Dedifferentiated amniotic fluid mesenchymal stem cell (primary cell): ENCODE results near the gene AKNA.

Experiments
- DNase-seq: peaks from one replicate; pipeline ENCODE4 v3.0.0-alpha.2; 2016; ENCODE audit errors: extremely low spot score

The AKNA gene

DNA sequence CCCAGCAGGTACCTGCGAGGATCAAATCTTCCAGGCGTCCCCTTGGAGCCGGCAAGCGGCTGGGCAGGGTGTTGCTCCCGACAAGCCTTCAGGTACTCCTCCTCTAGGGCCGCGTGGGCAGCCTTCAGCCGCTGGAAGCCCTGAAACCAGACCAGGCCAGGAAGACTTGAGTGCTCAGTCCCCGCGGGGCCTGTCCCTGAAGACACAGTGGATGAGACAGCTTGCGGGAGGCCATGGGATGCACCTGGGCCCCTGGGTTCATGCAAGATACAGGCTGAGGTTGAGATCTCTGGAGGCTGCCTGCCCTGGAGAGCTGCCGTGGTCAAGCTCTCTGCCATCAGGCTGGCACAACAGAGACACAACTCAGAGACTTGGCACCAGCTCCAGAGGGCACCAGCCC is 25.4 kb downstream of the AKNA start:
- no peak for DNase-seq

DNA sequence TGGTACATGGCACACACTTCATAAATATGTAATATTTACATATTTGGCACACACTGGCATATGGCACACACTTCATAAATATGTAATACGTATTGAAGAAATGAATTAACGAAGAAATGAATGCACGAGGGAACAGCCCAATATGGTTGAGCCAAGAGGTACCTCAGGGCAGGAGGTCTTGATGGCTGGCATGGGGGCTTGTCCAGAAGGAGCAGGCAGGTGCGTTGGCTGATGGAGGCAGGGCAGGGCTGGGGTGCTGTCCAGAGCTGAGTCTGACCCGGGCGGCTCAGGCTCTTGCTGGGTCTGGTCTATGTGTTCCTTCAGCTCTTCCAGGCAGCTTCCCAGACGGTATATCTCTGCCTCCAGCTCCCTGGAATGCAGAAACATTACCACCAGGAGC is 26.2 kb downstream of the AKNA start:
- no peak for DNase-seq

DNA sequence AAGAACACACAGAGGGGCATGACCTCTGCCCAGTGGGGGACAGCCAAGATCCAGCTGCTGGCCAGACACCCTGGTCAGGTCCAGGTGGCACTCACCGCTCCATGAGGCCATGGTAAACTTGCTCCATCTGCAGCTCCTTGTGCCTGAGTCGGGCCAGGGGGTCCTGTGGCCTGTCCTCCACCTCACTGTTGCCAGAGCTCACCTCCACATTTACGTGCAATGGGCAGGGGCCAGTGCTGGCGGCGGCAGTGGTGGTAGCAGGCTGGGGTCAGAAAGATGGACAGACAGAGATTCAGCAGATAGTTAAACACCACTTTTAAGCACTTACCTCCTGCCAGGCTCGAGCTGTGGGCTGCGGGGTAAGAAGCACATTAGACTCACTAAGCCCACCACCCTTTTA is 28.0 kb downstream of the AKNA start:
- DNase-seq = no peak

DNA sequence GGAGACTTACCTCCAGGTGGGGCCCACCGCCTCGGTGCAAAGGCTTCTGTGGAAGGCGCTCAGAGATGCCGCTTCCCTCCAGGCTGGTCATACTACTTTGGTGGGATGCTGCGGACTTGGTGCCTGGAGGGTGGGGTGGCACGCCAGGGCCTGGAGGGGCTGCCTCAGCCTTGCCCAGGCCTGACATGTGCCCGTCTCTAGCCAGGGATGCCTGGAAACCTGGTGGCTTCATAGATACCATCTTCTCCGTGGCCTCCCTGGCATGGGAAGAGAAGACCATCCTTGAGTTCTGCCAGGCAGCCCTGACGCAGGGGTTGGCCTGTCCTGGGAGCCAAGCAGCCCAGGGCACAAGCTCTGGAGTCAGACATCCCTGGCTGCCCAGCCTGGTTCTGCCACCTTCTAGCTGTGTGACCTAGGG is 29.9 kb downstream of the AKNA start:
- no peak for DNase-seq

DNA sequence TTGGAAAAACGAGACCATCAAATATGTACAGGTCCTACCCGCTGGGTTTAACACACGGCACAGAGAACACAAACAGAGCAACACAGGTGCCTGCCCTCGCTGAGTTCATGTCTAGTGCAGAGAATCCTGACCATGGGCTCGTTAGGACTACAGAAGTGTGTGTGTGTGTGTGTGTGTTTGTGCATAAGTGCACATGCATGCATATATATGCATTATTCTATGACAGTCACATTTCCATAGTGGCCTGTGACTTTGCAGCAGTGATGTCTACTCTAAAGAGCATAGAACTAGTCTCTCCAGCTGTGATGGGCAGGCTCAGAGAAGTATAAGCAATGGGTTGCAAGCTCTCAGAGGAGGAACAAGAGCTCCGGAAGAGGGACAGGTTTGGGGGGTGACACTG is 30.4 kb downstream of the AKNA start:
- DNase-seq = no peak

DNA sequence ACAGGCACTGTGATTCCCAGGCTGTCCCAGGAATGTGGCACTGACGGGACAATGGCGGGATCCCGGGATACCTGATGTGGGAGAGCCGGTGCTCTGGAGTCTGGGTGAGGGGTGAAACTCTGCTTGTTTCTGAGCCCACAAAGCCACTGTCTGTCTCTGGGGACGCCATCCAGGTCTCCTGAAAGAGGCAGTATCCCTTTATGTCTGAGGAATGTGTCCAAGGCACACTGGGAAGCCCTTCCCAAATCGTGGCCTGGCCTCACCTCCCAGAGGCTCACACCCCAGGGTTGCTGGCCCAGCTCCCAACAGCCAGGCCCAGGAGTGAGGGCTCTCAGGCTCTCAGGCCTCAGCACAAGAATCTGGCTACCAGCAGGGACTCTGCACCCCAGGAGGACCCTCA is 31.0 kb downstream of the AKNA start:
- DNase-seq = no peak

DNA sequence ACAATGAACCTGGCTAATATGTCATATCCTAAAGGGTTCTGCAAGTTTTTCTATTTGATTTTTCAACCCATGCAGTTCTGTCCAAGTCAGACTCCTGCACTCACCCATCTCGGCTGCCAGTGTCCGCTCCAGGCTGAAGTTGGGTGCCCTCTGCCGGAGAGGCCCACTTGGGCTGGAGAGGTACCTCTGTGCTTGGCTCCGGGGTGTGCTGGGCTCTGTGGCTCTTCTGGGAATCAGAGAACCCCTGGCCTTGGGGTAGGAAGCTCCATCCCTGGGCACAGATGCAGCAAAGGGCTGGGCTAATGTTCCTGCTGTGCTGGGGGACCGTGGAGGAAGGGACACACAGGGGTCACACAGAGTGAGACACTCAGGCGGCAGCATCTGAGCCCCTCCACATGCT is 32.0 kb downstream of the AKNA start:
- DNase-seq = no peak

DNA sequence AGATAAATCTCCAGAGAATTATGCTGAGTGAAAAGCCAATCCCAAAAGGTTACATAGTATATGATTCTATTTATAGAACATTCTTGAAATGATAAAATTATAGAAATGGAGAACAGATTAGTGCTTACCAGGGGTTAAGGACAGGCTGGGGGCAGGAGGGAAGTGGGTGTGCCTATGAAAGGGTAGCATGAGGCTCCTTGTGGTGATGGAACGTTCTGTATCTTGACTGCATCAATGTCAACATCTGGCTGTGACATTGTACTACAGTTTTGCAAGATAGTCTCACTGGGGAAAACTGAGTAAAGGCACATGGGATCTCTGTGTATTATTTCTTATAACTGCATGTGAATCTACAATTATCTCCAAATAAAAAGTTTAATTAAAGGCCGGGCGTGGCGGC is 35.9 kb downstream of the AKNA start:
- DNase-seq = no peak

DNA sequence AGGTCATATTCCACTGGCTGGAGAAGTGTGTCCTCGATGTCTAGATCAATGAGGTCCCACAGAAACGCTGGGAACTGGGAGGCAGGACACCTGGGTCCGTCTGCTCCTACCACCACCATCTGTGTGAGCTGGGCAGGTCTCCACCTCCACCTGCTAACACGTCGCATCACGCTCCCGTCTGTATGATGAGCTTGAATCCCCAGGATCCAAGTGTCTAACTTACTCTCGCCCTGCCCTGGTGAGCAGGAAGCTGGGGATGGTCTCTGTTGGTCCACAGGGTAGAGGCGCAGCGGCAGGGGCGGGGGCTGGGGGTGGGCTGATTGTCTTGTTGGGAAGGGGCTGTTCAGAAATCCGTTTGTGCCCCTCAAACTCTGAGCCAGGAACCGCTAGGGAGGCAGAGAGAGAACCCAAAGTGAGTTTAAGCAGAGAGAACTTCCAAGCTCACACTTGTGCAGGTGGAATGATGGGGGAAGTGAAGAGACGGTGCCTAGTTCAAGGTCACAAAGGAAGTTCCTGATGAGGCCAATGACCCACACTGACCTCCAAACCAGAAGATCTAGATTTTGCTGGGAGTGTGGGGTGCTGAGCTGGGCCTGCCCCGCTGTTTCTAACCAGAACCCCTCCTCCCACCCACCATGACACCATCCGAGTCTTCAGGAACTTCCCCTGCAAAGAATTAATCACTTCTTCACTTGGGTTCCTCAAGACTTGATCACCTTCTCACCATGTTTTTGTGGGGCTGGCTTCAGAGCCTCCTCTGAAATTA is 37.0 kb downstream of the AKNA start:
- no peak for DNase-seq

DNA sequence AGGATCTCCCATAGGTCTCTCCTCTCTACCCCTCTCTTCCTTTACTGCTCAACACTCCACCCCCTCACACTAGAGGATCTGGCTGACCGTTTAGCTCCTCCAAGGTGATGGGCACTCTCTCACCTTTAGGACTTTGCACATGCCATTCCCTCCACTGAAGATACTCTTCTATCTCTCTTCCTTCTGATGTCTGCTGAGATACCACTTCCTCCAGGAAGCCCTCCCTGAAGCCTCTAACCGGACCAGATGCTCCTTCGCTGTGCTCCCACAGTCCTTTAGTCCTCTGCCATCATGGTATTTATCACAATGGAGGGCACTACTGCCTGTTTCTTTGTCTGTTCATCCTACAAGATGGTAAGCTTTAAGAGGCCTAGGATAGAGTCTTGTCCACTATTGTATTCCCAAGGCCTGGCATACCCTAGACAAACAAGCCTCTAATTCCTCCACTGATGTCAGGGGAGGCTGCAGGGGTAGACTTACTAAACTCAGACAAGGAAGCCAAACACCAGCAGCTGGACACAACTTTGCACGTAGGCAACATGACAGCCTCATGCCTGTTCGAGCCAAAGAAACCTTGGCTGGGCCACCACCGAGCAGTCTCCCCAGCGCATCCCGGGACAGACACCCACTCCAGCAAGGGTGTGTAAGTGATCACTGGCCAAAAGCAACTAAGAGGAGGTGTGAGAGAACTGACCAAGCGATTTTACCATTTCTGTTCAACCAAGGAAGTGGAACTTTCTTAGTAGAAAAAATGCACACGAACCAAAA is 37.9 kb downstream of the AKNA start:
- DNase-seq = no peak

DNA sequence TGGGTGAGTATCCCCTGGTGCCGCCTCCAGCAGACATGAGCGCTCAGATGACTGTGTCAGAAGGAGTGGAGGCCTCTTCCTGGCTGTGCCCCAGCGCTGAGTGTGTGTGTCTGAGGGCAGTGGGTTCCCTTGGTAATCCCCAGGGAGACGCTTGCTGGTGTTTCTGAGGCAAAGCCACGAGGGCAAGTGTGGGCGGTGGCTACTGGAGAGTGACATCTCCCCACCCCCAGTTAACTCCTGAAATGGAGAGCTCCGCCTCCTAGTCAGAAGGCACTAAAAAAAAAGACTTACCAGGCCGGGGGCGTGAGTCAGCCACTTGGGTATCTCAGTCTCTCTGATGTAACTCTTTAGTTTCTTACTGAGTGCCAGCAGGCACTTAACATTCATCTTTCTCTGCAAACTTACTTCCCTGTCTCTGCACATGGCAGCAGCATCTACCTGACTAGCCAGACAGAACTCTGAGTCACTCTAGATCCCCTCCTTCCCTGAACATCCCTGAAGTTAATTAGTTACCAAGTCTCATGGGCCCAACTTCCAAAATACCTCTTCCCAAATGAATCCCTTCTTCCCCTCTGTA is 38.8 kb downstream of the AKNA start:
- peak; percentile 94 for DNase-seq

DNA sequence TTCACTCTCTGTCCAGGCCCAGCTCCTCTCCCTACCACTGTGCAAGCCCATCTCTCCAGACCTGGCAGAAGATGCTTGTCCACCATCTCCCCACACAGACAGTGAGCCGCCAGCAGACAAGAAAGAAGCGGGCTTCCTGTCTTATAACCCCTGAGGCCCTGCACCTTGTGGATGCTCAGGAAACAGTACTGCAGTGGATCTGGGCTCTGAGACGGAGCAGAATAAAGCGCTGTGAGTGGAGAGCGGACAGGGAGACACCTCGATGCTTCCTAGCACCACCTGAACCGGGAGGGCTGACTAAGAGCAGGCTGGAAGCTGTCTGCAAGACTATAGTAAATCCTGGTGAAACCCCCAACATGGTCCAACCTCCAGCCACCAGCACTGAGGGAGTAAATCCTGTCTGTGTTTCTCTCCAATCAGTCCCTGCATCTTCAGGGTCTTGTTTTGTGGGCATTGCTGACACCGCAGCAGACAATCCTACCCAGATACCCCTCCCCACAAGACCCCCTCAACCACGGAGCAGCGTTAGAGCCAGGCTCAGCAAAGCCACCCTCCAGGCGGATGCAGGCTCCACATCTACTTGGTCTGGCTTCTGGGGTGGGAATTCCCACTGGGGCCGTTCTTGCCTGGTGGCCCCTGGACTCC is 39.4 kb downstream of the AKNA start:
- no peak for DNase-seq

DNA sequence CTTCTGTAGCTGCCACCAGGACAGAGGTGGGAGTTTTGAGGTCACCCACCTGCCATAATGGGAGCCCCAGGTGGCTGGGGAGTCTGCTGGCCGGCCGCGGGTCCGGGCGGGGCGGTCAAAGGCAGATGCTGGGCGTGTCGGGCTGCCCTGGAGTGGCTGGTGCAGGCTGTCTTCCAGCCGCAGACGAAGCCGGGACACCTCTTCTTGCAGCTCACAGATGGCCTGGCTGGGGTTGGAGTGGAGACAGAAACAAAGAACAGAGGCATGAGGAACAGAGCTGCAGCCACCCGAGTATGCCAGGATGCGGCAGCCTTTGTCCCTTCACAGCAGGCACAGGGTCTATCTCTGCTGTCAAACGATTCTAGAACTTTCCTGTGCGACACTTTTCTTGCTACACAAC is 40.1 kb downstream of the AKNA start:
- DNase-seq = no peak

DNA sequence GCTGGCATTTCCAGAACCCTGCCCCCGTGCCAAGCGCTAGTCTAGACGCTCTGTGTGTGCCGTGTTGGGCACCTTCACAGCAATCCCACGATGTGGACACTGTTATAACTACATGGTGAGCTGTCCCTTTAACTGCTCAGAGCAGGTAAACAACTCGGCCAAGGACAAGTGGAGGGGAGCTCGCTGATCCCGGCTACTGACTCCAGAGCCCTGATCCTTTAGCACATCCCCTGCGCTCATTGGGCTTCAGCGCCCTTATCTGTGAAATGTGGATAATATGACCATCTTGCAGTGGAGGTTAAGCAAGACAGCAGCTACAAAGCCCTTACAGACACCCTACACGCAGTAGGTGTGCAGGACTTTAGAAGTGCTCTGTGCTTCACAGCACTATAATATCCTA is 41.6 kb downstream of the AKNA start:
- no peak for DNase-seq

DNA sequence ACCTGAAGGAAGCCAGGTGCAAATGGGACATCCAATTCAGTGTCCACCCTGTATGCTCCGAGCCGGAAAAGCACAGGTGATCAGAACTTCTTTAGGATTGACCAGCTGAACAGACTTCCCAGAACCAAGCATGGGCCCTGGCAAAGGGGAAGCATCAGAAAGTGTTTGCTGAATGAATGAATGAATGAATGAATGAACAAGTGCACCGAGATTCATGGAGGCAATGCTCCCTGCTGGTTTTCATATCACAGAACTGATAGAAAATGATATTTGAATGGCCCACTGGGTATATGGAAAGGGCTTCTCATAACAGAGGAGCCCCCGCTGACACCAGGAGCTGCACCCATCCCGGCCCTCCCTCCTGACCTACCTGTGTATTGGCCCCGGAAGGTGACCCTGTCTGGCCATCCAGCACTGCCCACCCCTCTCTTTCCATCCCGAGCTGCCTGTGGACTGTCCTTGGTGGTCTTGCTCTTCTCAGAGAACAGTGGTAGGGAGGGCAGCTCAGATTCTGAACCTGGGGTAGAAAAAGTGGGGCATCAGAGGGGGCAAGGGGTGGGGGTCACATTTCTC is 42.2 kb downstream of the AKNA start:
- DNase-seq = no peak

DNA sequence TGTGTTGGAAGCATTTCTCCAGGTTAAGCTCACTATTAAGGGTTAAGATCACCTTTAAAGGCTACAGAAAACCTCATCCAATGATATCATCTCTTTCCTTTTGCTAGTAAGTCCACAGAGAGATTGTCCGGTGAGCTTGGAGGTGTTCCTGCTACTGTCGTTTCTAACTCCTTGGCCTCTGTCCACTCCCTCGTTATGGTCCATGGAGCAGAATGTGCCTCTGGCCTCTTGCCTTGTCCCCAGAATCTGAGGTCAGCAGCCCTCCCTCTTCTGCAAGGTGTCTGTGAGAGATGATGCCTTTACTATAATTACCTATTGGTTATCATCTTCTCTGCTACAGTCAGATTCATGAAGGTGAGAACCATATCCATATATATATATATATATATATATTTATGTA is 43.1 kb downstream of the AKNA start:
- no peak for DNase-seq

DNA sequence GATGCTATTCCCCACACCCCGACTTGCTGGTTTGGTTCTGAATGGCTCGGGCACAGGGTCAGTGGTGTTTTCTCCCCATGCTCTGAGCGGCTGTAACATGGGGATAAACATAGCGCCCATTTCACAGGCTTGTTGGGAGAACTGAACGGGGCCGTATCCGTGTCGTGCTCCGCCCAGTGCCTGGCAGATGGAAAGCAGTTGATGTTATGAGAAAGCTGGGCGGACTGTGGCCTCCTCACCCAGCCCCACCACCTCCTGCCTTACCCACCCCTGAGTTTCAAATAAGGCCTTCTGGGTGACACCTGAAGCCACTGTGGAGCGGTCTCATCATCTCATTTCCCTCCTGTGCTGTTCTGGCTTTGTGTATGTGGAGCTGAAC is 43.6 kb downstream of the AKNA start:
- DNase-seq = no peak

DNA sequence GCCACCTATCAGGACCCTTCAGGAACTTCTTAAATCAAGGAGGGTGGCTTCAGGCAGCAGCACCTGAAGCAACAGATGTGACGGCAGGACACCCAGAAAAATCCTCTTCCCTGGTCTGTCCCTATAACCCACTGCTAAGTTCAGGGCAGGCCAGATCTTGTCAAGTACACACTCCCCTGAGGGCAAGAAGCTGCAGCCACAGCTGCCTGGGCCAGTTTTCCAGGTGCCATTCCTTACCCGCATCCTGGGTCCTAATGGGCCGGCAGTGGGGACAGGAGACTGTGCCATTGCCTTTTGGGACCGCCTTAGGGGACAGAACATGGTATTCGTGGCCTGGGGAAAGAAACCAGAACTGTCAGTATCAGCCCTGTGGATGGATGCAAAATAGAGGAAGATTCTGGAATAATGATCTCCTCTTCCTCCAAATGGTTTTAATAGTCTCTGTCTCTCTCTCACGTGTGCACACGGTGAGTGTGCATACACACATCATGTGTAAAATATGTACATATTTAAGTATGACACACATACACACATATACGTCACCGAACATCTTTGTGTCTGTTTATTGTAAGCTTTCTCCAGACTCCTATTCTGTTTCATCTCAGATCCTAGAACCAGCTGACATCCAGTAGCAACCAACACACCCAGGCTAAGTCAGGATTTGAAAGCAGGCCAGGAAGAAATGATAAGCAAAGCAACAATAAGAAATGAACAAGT is 44.2 kb downstream of the AKNA start:
- no peak for DNase-seq

DNA sequence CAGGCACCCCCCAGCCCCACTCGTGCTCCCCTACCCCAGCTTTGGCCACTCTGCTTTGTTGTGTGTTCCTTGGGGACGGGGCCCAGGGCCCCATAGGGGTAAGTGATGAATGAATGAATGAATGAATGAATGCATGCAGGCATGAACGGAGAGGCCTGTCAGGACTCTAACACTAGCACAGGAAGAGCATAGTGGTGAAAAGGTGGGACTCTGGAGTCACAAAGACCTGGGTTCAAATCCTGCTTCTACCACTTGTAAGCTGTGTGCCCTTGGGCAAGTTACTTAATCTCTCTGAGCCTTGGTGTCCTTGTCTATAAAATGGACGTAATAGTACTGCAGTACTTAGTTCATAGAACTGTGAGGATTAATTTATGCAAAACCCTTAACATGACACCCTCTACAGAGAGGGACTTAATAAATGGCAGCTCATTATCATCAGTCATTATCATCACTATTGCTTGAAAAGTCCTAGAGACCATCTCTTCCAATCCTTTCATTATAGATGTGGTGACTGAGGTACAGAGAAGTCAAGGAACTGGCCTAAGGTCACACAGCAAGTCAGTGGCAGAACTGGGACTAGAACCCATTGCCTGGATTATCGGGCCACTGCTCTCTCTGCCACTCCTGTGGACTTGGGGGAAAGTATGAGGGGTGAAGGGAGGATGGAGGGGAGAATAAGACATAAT is 44.9 kb downstream of the AKNA start:
- no peak for DNase-seq

DNA sequence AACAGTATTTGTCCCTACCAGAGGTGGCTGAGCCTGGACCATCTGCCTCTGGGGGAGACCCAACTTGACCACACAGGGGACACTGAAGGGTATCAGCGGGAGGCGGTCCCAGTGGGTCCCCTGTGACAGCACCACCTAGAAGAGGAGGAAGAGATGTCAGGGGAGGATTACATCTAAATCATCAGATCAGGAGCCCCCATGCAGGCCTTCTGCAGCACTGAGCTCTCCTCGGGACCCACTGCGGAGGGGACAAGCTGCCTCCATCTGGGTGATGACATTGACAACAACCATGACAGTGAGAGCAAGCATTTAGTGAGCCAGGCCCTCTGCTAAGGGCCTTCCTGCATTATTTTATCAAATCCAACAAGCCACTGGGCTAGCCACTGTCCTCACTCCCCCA is 45.8 kb downstream of the AKNA start:
- no peak for DNase-seq
